GM10266 (cell line): Measurements from ENCODE around the gene MT1M.

Source experiments
- DNase-seq: peaks from one replicate; pipeline ENCODE4 v3.0.0; 2012; ENCODE audit errors: extremely low spot score
- CTCF ChIP-seq: IDR thresholded peaks from 2 replicates; pipeline ENCODE4 v1.5.1; 2012; ENCODE audit warnings: mild to moderate bottlenecking, low read depth; ENCODE audit not compliant: control insufficient read depth, insufficient read depth; ENCODE audit errors: missing control alignments

The MT1M gene

GRCh38 chr16:56606071-56606475 lies 26.4 kb upstream of the MT1M start:
- no peak for TF ChIP-seq CTCF
- DNase-seq, result no peak

- no peak for TF ChIP-seq CTCF
- no peak for DNase-seq
Observed at GRCh38 chr16:56606476-56607108, 25.9 kb upstream of the MT1M start.

- no peak for DNase-seq
- TF ChIP-seq CTCF, result no peak
Observed at GRCh38 chr16:56607109-56607618, 25.3 kb upstream of the MT1M start.

GRCh38 chr16:56607675-56608042 lies 24.8 kb upstream of the MT1M start:
- no peak for DNase-seq
- TF ChIP-seq CTCF, result no peak

- DNase-seq, result peak; percentile 94
- no peak for TF ChIP-seq CTCF
Observed at GRCh38 chr16:56608043-56608875, 24.2 kb upstream of the MT1M start, which contains the start of gene MT2A. TSS of gene MT2A (plus strand) at chr16:56608584. CDS start at chr16:56608656, 72 bp downstream.

GRCh38 chr16:56608876-56609462 lies 23.5 kb upstream of the MT1M start:
- no peak for DNase-seq
- no peak for TF ChIP-seq CTCF
